Endothelial cell of umbilical vein (primary cell): Measurements from ENCODE around the gene AFF1. TPM values are rescaled to one million over a fixed set of nuclear protein-coding genes. Genes with fewer than 3 reads are reported as not detected.
A peak's percentile ranks its signal among the peaks of the same experiment; 100 is the strongest.

ENCODE experiments used
- BruUV-seq: library from RNA; stranded (reverse); fragments of 400-500 nt; replicated peaks from 2 replicates; lab custom pipeline; 2021; lab: Mats Ljungman, UMichigan
- CTCF ChIA-PET: fragments of 300-600, 350-600 bp; sonication (Branson Sonifier 250); formaldehyde crosslinking; loops from one replicate; lab custom pipeline; 2021; ENCODE audit warnings: antibody characterized with exemption, inconsistent platforms; lab: Charles Lee
- POLR2A ChIA-PET: fragments of 300-600, 350-600 bp; sonication (Branson Sonifier 250); formaldehyde crosslinking; loops from one replicate; lab custom pipeline; 2021; ENCODE audit warnings: antibody characterized with exemption, inconsistent platforms; lab: Charles Lee
- DNase-seq: peaks from one replicate; pipeline ENCODE4 v3.0.0-alpha.2; 2011; ENCODE audit warnings: low read depth, low spot score
- FAIRE-seq: peaks from 2 replicates; lab custom pipeline; 2011; peaks lifted over from hg19 to GRCh38; lab: Jason Lieb, UNC
- H2AFZ ChIP-seq: 2 replicates; pipeline ENCODE4 v1.6.0; 2012; ENCODE audit warnings: low read depth, low read length, control low read depth, inconsistent platforms
- H3K27ac ChIP-seq: 2 replicates; pipeline ENCODE4 v1.5.1; 2011; ENCODE audit warnings: low read depth, mild to moderate bottlenecking, control low read depth, low read length, moderate library complexity; ENCODE audit not compliant: insufficient read depth
- H3K27me3 ChIP-seq, 2 experiments: 2 replicates each; pipeline versions ENCODE4 v1.6.0 to v1.6.1; 2011; ENCODE audit warnings: low read length in 2 of 2, mixed read lengths in 1 of 2; ENCODE audit not compliant: control insufficient read depth in 2 of 2, insufficient read depth in 2 of 2
- H3K36me3 ChIP-seq, 2 experiments: 2 replicates in 1 of 2; 3 replicates in 1 of 2; pipeline ENCODE4 v1.5.1; 2011; ENCODE audit warnings: low read length in 2 of 2, mild to moderate bottlenecking in 1 of 2, moderate library complexity in 1 of 2; ENCODE audit not compliant: control insufficient read depth in 2 of 2, insufficient read depth in 2 of 2; ENCODE audit errors: extremely low read depth in 1 of 2
- H3K4me1 ChIP-seq: 3 replicates; pipeline ENCODE4 v1.5.1; 2011; ENCODE audit warnings: mild to moderate bottlenecking, low read length; ENCODE audit not compliant: control insufficient read depth, insufficient read depth; ENCODE audit errors: extremely low read depth
- H3K4me2 ChIP-seq: 2 replicates; pipeline ENCODE4 v1.6.1; 2011; ENCODE audit warnings: low read length, control low read depth, mixed read lengths; ENCODE audit not compliant: insufficient read depth
- H3K4me3 ChIP-seq, 3 experiments: fragments of 200-600 bp in 1 of 3; sonication (generic), shearing (Covaris generic) in 1 of 3; replicated peaks in 1 of 3; 2 replicates each; pipeline ENCODE4 v1.5.1; 2011 to 2016; ENCODE audit warnings: control low read depth in 3 of 3, low read length in 3 of 3, mild to moderate bottlenecking in 2 of 3, inconsistent platforms in 1 of 3, low read depth in 1 of 3, moderate library complexity in 1 of 3; ENCODE audit not compliant: insufficient read depth in 1 of 3
- H3K79me2 ChIP-seq: 2 replicates; pipeline ENCODE4 v1.6.0; 2012; ENCODE audit warnings: low read length, inconsistent platforms; ENCODE audit not compliant: control insufficient read depth, insufficient read depth
- H3K9ac ChIP-seq: replicated peaks from 2 replicates; pipeline ENCODE3; 2011; ENCODE audit warnings: low read length, control low read depth; ENCODE audit not compliant: insufficient read depth; ENCODE audit errors: extremely low read depth
- H3K9me1 ChIP-seq: replicated peaks from 3 replicates; pipeline ENCODE4 v1.6.0; 2011; ENCODE audit warnings: mild to moderate bottlenecking, low read length; ENCODE audit not compliant: control insufficient read depth, insufficient read depth; ENCODE audit errors: extremely low read depth
- H3K9me3 ChIP-seq: replicated peaks from 2 replicates; pipeline ENCODE4 v1.5.1; 2012; ENCODE audit warnings: low read length, inconsistent platforms; ENCODE audit not compliant: control insufficient read depth, insufficient read depth
- H4K20me1 ChIP-seq: replicated peaks from 2 replicates; pipeline ENCODE3; 2011; ENCODE audit warnings: mild to moderate bottlenecking, low read length; ENCODE audit not compliant: control insufficient read depth, insufficient read depth; ENCODE audit errors: extremely low read depth
- CTCF ChIP-seq, 2 donors: IDR thresholded peaks; 1 replicate in 1 of 2; 2 replicates in 1 of 2; pipeline ENCODE4 v1.5.1; 2011; ENCODE audit warnings: low read length in 2 of 2, mild to moderate bottlenecking in 2 of 2, moderate library complexity in 2 of 2, control low read depth in 1 of 2, inconsistent platforms in 1 of 2, low read depth in 1 of 2; ENCODE audit not compliant: insufficient read depth in 1 of 2; ENCODE audit errors: extremely low read depth in 1 of 2
- EZH2 ChIP-seq: IDR thresholded peaks from 2 replicates; pipeline ENCODE4 v1.6.1; 2012; ENCODE audit warnings: borderline replicate concordance, low read depth, mild to moderate bottlenecking, moderate library complexity, low read length, inconsistent platforms; ENCODE audit not compliant: severe bottlenecking
- FOS ChIP-seq: IDR thresholded peaks from 2 replicates; pipeline ENCODE4 v1.6.1; 2011; ENCODE audit warnings: mild to moderate bottlenecking, low read length, moderate library complexity, borderline replicate concordance; ENCODE audit not compliant: insufficient read depth
- GATA2 ChIP-seq: IDR thresholded peaks from 2 replicates; pipeline ENCODE4 v1.7.0; 2011; ENCODE audit warnings: low read depth, mild to moderate bottlenecking, moderate library complexity, mixed read lengths, low read length; ENCODE audit not compliant: insufficient read length, insufficient read depth
- JUN ChIP-seq: IDR thresholded peaks from 2 replicates; pipeline ENCODE4 v1.6.1; 2011; ENCODE audit warnings: borderline replicate concordance, low read depth; ENCODE audit not compliant: insufficient read length, insufficient read depth
- MAX ChIP-seq: IDR thresholded peaks from 2 replicates; pipeline ENCODE4 v1.6.1; 2011; ENCODE audit not compliant: insufficient read depth, insufficient read length
- MYC ChIP-seq: IDR thresholded peaks from one replicate; pipeline ENCODE4 v1.6.1; 2011; ENCODE audit warnings: mild to moderate bottlenecking, low read depth, low read length
- POLR2A ChIP-seq: IDR thresholded peaks from 2 replicates; pipeline ENCODE4 v1.6.1; 2012; ENCODE audit warnings: low read depth, mild to moderate bottlenecking, control low read depth, low read length
- POLR2AphosphoS5 ChIP-seq: IDR thresholded peaks from 2 replicates; pipeline ENCODE4 v1.6.1; 2012; ENCODE audit warnings: low read depth, mild to moderate bottlenecking, control low read depth, low read length, moderate library complexity; ENCODE audit not compliant: insufficient read depth
- dilution Hi-C: fragments of 300-500 bp; cut with MboI; formaldehyde crosslinking; loops from one replicate; pipeline ENCODE4 v1.15.0; 2019; ENCODE audit warnings: low sequenced_read_pairs; ENCODE audit not compliant: extremely low pct_ligation_motif_present
- intact Hi-C: fragments of 100-400 bp; cut with micrococcal nuclease; formaldehyde crosslinking; loops from one replicate; pipeline ENCODE4 v1.10.0; 2022
- polyA plus RNA-seq, 4 experiments: library from polyadenylated mRNA; depleted of rRNA in 3 of 4; stranded (reverse) in 3 of 4; unstranded in 1 of 4; fragments of >200 nt; gene quantifications; 2 replicates each; pipeline versions ENCODE4 v1.2.1 to v1.2.3, GENCODE V29; 2011 to 2012; ENCODE audit warnings: missing spikeins in 1 of 4
- total RNA-seq: library from RNA; stranded (reverse); gene quantifications from 2 replicates; pipeline ENCODE4 v1.2.3, GENCODE V29; 2021

AFF1 gene
- total and polyA plus RNA-seq, 2 donors (not counting 3 experiments of a cell fraction or from before 2014, with no cell fraction given): 26.2 to 106 TPM

GRCh38 chr4:86963697-86964096 is 28.9 kb downstream of the AFF1 start:
- intact Hi-C loops (no loop called here), dilution Hi-C loops (no loop called here)
- H3K36me3 ChIP-seq: peaks cover 0 to 2% of the 10 kb centered on the region in 2 experiments
- H3K4me1 ChIP-seq: peaks cover 21% of the 10 kb centered on the region
- peaks cover 2% of the 10 kb centered on the region for H3K9me1 ChIP-seq
- POLR2A ChIA-PET: interaction anchor here (0.9 kb wide), 1 partner anchor 157 kb away, joined by 3 read pairs; no protein-coding TSS in a partner anchor
- peaks cover 51% of the 10 kb centered on the region for H3K79me2 ChIP-seq
- H3K27ac ChIP-seq: no peak overlapping the region
- TF ChIP-seq JUN: no peak
- TF ChIP-seq FOS: peak; percentile 30
- no peak for TF ChIP-seq POLR2A
- no peak overlapping the region for H3K9ac ChIP-seq
- no peak overlapping the region for H3K4me2 ChIP-seq
- DNase-seq (no peak), FAIRE-seq (no peak)
- H3K9me3 ChIP-seq: no peaks in the 10 kb centered on the region
- no TSS peak for BruUV-seq
- no peaks in the 10 kb centered on the region for H3K27me3 ChIP-seq
- H4K20me1 ChIP-seq: no peaks in the 10 kb centered on the region
- H2AFZ ChIP-seq: no peak overlapping the region
- no peak overlapping the region for H3K4me3 ChIP-seq
- CTCF ChIA-PET: interaction anchor here (1.1 to 1.2 kb wide), 3 partner anchors 10 to 41 kb away, joined by 3 to 5 read pairs (median 4); no protein-coding TSS in a partner anchor

GRCh38 chr4:86965019-86965976 is 30.5 kb downstream of the AFF1 start:
- no TSS peak for BruUV-seq
- CTCF ChIA-PET: no interaction called here

More at GRCh38 chr4:86965019-86965976, 30.5 kb downstream of the AFF1 start:
- no peak overlapping the region for H3K9ac ChIP-seq
- no peak for FAIRE-seq
- H3K79me2 ChIP-seq: peaks cover 48% of the 10 kb centered on the region
- H4K20me1 ChIP-seq: no peaks in the 10 kb centered on the region
- no peak for DNase-seq
- no peak overlapping the region for H3K4me2 ChIP-seq
- peaks cover 0 to 2% of the 10 kb centered on the region in 2 experiments for H3K36me3 ChIP-seq
- H2AFZ ChIP-seq: no peak overlapping the region
- H3K27me3 ChIP-seq: no peaks in the 10 kb centered on the region
- POLR2A ChIA-PET: no interaction called here
- no peak overlapping the region for H3K27ac ChIP-seq
- peaks cover 30% of the 10 kb centered on the region for H3K4me1 ChIP-seq
- no peak for TF ChIP-seq EZH2
- TF ChIP-seq FOS: no peak
- TF ChIP-seq CTCF (IDR thresholded peaks at IDR 0.05; ENCODE audit: extremely low read depth in 1 of 2, insufficient read depth in 1 of 2, low read depth in 1 of 2, low read length in 2 of 2): no peak
- no peak for TF ChIP-seq JUN
- TF ChIP-seq MAX: no peak
- TF ChIP-seq MYC: no peak
- TF ChIP-seq GATA2: no peak
- no peak for TF ChIP-seq POLR2AphosphoS5
- TF ChIP-seq POLR2A: no peak
- intact Hi-C loops: no loop called here
- no peaks in the 10 kb centered on the region for H3K9me3 ChIP-seq
- H3K4me3 ChIP-seq: no peak overlapping the region
- no peaks in the 10 kb centered on the region for H3K9me1 ChIP-seq
- dilution Hi-C loops: no loop called here
